Measurements from ENCODE around the gene CD28. TPM values are rescaled to one million over a fixed set of nuclear protein-coding genes. Genes with fewer than 3 reads are reported as not detected.

Gene CD28
- total and polyA plus RNA-seq, 10 donors: 1.3 to 22.4 (median 13.0) TPM

- no peak overlapping the region for H3K4me3 ChIP-seq
- H3K27ac ChIP-seq: peak overlapping the region in 3 of 8 donors; percentile 11 to 50 (median 22)
- no peaks in the 10 kb centered on the region for H3K36me3 ChIP-seq
- H3K4me1 ChIP-seq: peaks cover 0 to 12% (median 0%) of the 10 kb centered on the region in 6 donors
- TF ChIP-seq POLR2A (IDR thresholded peaks at IDR 0.05): no peak
- TF ChIP-seq CTCF (IDR thresholded peaks at IDR 0.05 in 8 of 11, conservative IDR thresholded peaks at IDR 0.05 in 3 of 11): no peak
- TF ChIP-seq POLR2AphosphoS5 (IDR thresholded peaks at IDR 0.05): no peak
- H3K9me3 ChIP-seq: no peaks in the 10 kb centered on the region
- WGBS, 5 donors: 77 to 85% (median 79%) methylated on average over 10 of the region's 10 CpGs
- no peaks in the 10 kb centered on the region for H3K27me3 ChIP-seq (replicated peaks in 1 of 7)
- intact Hi-C loops (cut with DNase I; ENCODE audit: low total_unique reads): no loop called here
- DNase-seq: no peak
Observed at GRCh38 chr2:203763938-203764664, 57.7 kb downstream of the CD28 start.

DNA sequence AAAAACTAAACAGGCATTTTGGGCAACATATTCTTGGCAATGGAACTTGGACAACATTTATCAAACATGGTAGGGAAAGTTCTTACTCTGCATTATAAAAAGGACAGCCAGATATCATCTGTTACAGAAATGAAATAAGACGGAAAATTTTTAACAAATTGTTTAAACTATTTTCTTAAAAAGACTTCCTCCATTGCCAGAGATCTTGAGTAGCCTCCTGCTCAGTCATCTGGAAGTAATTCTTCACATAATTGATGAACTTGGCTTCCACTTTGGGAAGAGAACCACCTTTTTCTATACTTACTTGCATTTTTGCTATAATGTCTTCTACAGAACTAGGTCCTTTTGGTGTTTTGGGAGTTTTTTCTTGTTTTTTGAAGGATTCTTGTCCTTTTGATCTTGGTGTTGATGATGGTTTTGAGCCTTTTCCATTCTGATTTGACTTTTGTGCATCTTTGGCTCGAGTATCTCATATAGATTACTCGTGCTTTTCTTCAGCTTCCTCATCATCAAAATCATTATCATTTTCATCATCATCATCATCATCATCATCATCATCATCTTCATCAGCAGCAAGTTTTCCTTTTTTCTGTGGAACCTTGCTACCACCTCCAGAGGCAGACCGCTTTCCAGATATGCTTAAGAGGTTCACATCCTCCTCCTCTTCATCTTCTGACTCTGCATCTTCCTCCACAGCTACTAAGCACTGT is 66.2 kb downstream of the CD28 start:
- no peaks in the 10 kb centered on the region for H3K4me1 ChIP-seq
- H3K36me3 ChIP-seq: no peaks in the 10 kb centered on the region
- no peaks in the 10 kb centered on the region for H3K27me3 ChIP-seq (replicated peaks in 1 of 7)
- no peaks in the 10 kb centered on the region for H3K9me3 ChIP-seq
- H3K4me3 ChIP-seq: no peak overlapping the region
- 87 to 95% (median 94%) methylated on average over 4 of the region's 4 CpGs for WGBS, 5 donors
- intact Hi-C loops (cut with DNase I; ENCODE audit: low total_unique reads): no loop called here
- TF ChIP-seq CTCF (IDR thresholded peaks at IDR 0.05 in 8 of 11, conservative IDR thresholded peaks at IDR 0.05 in 3 of 11): no peak
- TF ChIP-seq POLR2AphosphoS5 (IDR thresholded peaks at IDR 0.05): no peak
- no peak for TF ChIP-seq POLR2A (IDR thresholded peaks at IDR 0.05)
- H3K27ac ChIP-seq: no peak overlapping the region
- DNase-seq: no peak

DNA sequence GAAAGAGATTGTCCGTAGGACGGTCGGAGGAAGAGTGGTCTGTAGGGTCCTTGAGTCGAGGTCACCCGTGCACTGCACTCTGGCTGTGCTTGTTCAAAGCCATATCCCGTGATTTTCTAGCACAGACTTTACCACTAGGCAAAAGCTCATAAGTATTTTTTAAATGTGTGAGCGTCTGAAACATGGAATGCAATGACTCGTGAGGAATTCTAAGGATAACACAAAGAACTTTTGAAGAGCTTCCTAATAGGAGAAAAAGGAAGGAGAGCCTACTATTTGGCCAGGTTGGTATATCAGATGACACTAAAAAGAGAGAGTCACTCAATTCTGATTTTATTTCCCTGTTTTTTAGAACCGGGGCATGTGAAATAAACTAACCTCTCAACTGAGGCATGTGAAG is 68.3 kb downstream of the CD28 start:
- H3K4me1 ChIP-seq: no peaks in the 10 kb centered on the region
- H3K27me3 ChIP-seq (replicated peaks in 1 of 7): no peaks in the 10 kb centered on the region
- 66 to 82% (median 70%) methylated on average over 9 of the region's 9 CpGs for WGBS, 5 donors
- H3K9me3 ChIP-seq: peaks cover 0 to 4% (median 0%) of the 10 kb centered on the region in 8 donors
- no peak for DNase-seq
- H3K4me3 ChIP-seq: no peak overlapping the region
- H3K27ac ChIP-seq: no peak overlapping the region
- intact Hi-C loops (cut with DNase I; ENCODE audit: low total_unique reads): no loop called here
- no peaks in the 10 kb centered on the region for H3K36me3 ChIP-seq
- TF ChIP-seq CTCF (IDR thresholded peaks at IDR 0.05 in 8 of 11, conservative IDR thresholded peaks at IDR 0.05 in 3 of 11) (no peak), POLR2AphosphoS5 (IDR thresholded peaks at IDR 0.05) (no peak)

GRCh38 chr2:203775684-203776083 is 69.2 kb downstream of the CD28 start:
- Histone ChIP-seq H3K9me3 (peaks cover 0 to 5% (median 0%) of the 10 kb centered on the region in 8 donors), H3K4me1 (no peaks in the 10 kb centered on the region), H3K27ac (no peak overlapping the region), H3K4me3 (no peak overlapping the region), H3K36me3 (no peaks in the 10 kb centered on the region), H3K27me3 (replicated peaks in 1 of 7) (no peaks in the 10 kb centered on the region)
- intact Hi-C loops (cut with DNase I; ENCODE audit: low total_unique reads): no loop called here
- no peak for DNase-seq
- TF ChIP-seq POLR2A (IDR thresholded peaks at IDR 0.05) (no peak), CTCF (IDR thresholded peaks at IDR 0.05 in 8 of 11, conservative IDR thresholded peaks at IDR 0.05 in 3 of 11) (no peak), POLR2AphosphoS5 (IDR thresholded peaks at IDR 0.05) (no peak)
- WGBS, 5 donors: 86 to 94% (median 89%) methylated on average over 1 of the region's 1 CpG

Measured in spleen (tissue), 11 donors.